Kidney (tissue), 14 donors: ENCODE data around the gene OR5K1. TPM values are rescaled to one million over a fixed set of nuclear protein-coding genes. Genes with fewer than 3 reads are reported as not detected.

ENCODE experiments used
- DNase-seq, 5 donors: peaks; one replicate each; pipeline ENCODE4 v3.0.0-alpha.2; 2013 to 2020
- FAIRE-seq: peaks from 2 replicates; lab custom pipeline; 2012; peaks lifted over from hg19 to GRCh38; lab: Jason Lieb, UNC
- H3K27ac ChIP-seq, 2 donors: one replicate each; pipeline ENCODE4 v1.7.0; 2013; ENCODE audit warnings: low read depth in 2 of 2, low read length in 2 of 2, inconsistent platforms in 1 of 2
- H3K27me3 ChIP-seq: one replicate; pipeline ENCODE4 v1.7.1; 2013; ENCODE audit warnings: low read length, inconsistent platforms; ENCODE audit not compliant: control insufficient read depth, insufficient read depth
- H3K36me3 ChIP-seq, 3 donors: one replicate each; pipeline versions ENCODE4 v1.7.0 to v1.7.1; 2013; ENCODE audit warnings: low read length in 3 of 3, control low read depth in 1 of 3, inconsistent platforms in 1 of 3; ENCODE audit not compliant: insufficient read depth in 3 of 3, control insufficient read depth in 2 of 3
- H3K4me1 ChIP-seq, 3 donors: one replicate each; pipeline versions ENCODE4 v1.7.0 to v1.7.1; 2013; ENCODE audit warnings: low read length in 3 of 3, inconsistent platforms in 1 of 3, low read depth in 1 of 3; ENCODE audit not compliant: control insufficient read depth in 2 of 3, insufficient read depth in 2 of 3
- H3K4me3 ChIP-seq, 3 donors: one replicate each; pipeline versions ENCODE4 v1.7.0 to v1.8.1; 2013; ENCODE audit warnings: low read length in 3 of 3, control low read depth in 1 of 3, inconsistent platforms in 1 of 3
- H3K9ac ChIP-seq, 3 donors: one replicate each; pipeline versions ENCODE4 v1.7.0 to v1.7.1; 2013; ENCODE audit warnings: low read length in 3 of 3, control low read depth in 1 of 3, inconsistent platforms in 1 of 3
- H3K9me3 ChIP-seq, 3 donors: one replicate each; pipeline versions ENCODE4 v1.7.0 to v1.7.1; 2013; ENCODE audit warnings: low read length in 3 of 3, control low read depth in 1 of 3, inconsistent platforms in 1 of 3; ENCODE audit not compliant: control insufficient read depth in 2 of 3, insufficient read depth in 1 of 3
- CTCF ChIP-seq: IDR thresholded peaks from 3 replicates; pipeline ENCODE4 v1.5.1; 2012; ENCODE audit warnings: mild to moderate bottlenecking, moderate library complexity, borderline replicate concordance; ENCODE audit not compliant: insufficient read depth; ENCODE audit errors: extremely low read depth
- intact Hi-C: fragments of 100-400 bp; cut with DNase I; formaldehyde crosslinking; loops from one replicate; pipeline ENCODE4 v1.11.1; 2022
- polyA plus RNA-seq: library from polyadenylated mRNA; stranded (reverse); fragments of 350-450 nt; fragmentation: Illumina TruSeq; extraction: RNeasy Lipid Tissue Mini Kit (QIAGEN cat#74804); gene quantifications from one replicate; pipeline ENCODE4 v1.2.3, GENCODE V29; 2014; ENCODE audit warnings: low read depth, low replicate concordance; ENCODE audit not compliant: insufficient read depth
- total RNA-seq: library from RNA; stranded (reverse); fragmentation: NEBNext Ultra II Directional; extraction: Animal tissue kit (Norgen Biotek cat#: 25700); gene quantifications from one replicate; pipeline ENCODE4 v1.2.1, GENCODE V29; 2021
- donor health status: control.
- donor health status: control.
- donor health status: control.
- donor health status: control.
- donor health status: control.
- donor health status: DM: yes; HTN: yes; CAD: no.
- donor health status: Normal renal cell carcinoma (clear cell type).

OR5K1 gene
- total and polyA plus RNA-seq, 2 donors from 2014 or later: not detected

- Histone ChIP-seq H3K27ac (no peak overlapping the region), H3K4me1 (peaks cover 0 to 11% (median 3%) of the 10 kb centered on the region in 3 donors), H3K36me3 (peaks cover 0 to 22% (median 11%) of the 10 kb centered on the region in 3 donors), H3K9me3 (no peaks in the 10 kb centered on the region), H3K4me3 (no peak overlapping the region), H3K27me3 (no peaks in the 10 kb centered on the region), H3K9ac (no peak overlapping the region)
- no peak for FAIRE-seq
- intact Hi-C loops: no loop called here
- no peak for DNase-seq
- no peak for TF ChIP-seq CTCF
Measured at GRCh38 chr3:98518816-98519215, 55.8 kb downstream of the OR5K1 start.

- H3K27ac ChIP-seq: no peak overlapping the region
- intact Hi-C loops: no loop called here
- FAIRE-seq: no peak
Measured at GRCh38 chr3:98519351-98519750, 56.4 kb downstream of the OR5K1 start.

GRCh38 chr3:98521897-98522543 lies 59.0 kb downstream of the OR5K1 start:
- TF ChIP-seq CTCF: no peak
- FAIRE-seq (no peak), DNase-seq (peak in 4 of 5 donors; percentile 56 to 83 (median 72))
- H3K9me3 ChIP-seq: no peaks in the 10 kb centered on the region
- H3K36me3 ChIP-seq: peaks cover 0 to 17% (median 7%) of the 10 kb centered on the region in 3 donors
- H3K9ac ChIP-seq: peak overlapping the region; percentile 35 to 94 (median 60)
- H3K27ac ChIP-seq: peak overlapping the region; percentile 93 to 96
- intact Hi-C loops: no loop called here
- H3K4me1 ChIP-seq: peaks cover 0 to 11% (median 3%) of the 10 kb centered on the region in 3 donors
- no peaks in the 10 kb centered on the region for H3K27me3 ChIP-seq
- H3K4me3 ChIP-seq: peak overlapping the region; percentile 82 to 96 (median 92)

More at GRCh38 chr3:98519351-98519750, 56.4 kb downstream of the OR5K1 start:
- H3K4me3 ChIP-seq: no peak overlapping the region
- no peaks in the 10 kb centered on the region for H3K9me3 ChIP-seq
- H3K9ac ChIP-seq: no peak overlapping the region
- peaks cover 0 to 22% (median 11%) of the 10 kb centered on the region in 3 donors for H3K36me3 ChIP-seq
- TF ChIP-seq CTCF: no peak
- no peaks in the 10 kb centered on the region for H3K27me3 ChIP-seq
- no peak for DNase-seq
- peaks cover 0 to 11% (median 3%) of the 10 kb centered on the region in 3 donors for H3K4me1 ChIP-seq

Other genes with a start within 250 kb of the OR5K1 start
- not detected for gene OR5H6, start 199.0 kb upstream of the OR5K1 start, total RNA-seq
- gene OR5H6, start 199.0 kb upstream of the OR5K1 start, polyA plus RNA-seq: not detected
- gene OR5H2, start 180.7 kb upstream of the OR5K1 start, total RNA-seq: not detected
- gene OR5H2, start 180.7 kb upstream of the OR5K1 start, polyA plus RNA-seq: not detected
- gene OR5K4, start 109.3 kb upstream of the OR5K1 start, total RNA-seq: not detected
- not detected for gene OR5K4, start 109.3 kb upstream of the OR5K1 start, polyA plus RNA-seq
- not detected for gene OR5K3, start 72.5 kb upstream of the OR5K1 start, total RNA-seq
- gene OR5K3, start 72.5 kb upstream of the OR5K1 start, polyA plus RNA-seq: not detected
- not detected for gene OR5K2, start 34.5 kb downstream of the OR5K1 start, total RNA-seq
- not detected for gene OR5K2, start 34.5 kb downstream of the OR5K1 start, polyA plus RNA-seq
- gene CLDND1, start 59.7 kb downstream of the OR5K1 start, total RNA-seq: 77.2 TPM
- gene CLDND1, start 59.7 kb downstream of the OR5K1 start, polyA plus RNA-seq: 35.8 TPM
- not detected for gene GPR15, start 68.8 kb downstream of the OR5K1 start, total RNA-seq
- gene GPR15, start 68.8 kb downstream of the OR5K1 start, polyA plus RNA-seq: not detected
- gene CPOX, start 130.4 kb downstream of the OR5K1 start, total RNA-seq: 13.7 TPM
- 6.6 TPM for gene CPOX, start 130.4 kb downstream of the OR5K1 start, polyA plus RNA-seq